ENCODE measurements around the gene G2E3. TPM values are rescaled to one million over a fixed set of nuclear protein-coding genes. Genes with fewer than 3 reads are reported as not detected.

Gene G2E3
- total and polyA plus RNA-seq, 2 of the 13 experiments (the other 11 are each of a cell fraction or from before 2014, with no cell fraction given) = 22.8 to 63.0 TPM

- TF ChIP-seq HMGXB3 (CRISPR knock-in tag; IDR thresholded peaks at IDR 0.05; ENCODE audit: borderline replicate concordance) (no peak), ELF3 (CRISPR knock-in tag; IDR thresholded peaks at IDR 0.05) (peak; percentile 36; the same call in 1 of the 2 replicates), ZNF710 (CRISPR knock-in tag; IDR thresholded peaks at IDR 0.05; ENCODE audit: borderline replicate concordance) (no peak), RERE (CRISPR knock-in tag; IDR thresholded peaks at IDR 0.05; ENCODE audit: low read depth) (no peak), ZBTB43 (CRISPR knock-in tag; conservative IDR thresholded peaks at IDR 0.05) (no peak), FLYWCH1 (CRISPR knock-in tag; IDR thresholded peaks at IDR 0.05) (no peak), DBP (CRISPR knock-in tag; IDR thresholded peaks at IDR 0.05; ENCODE audit: not compliant biosample characterization) (no peak), NAIF1 (CRISPR knock-in tag; IDR thresholded peaks at IDR 0.05; ENCODE audit: borderline replicate concordance) (peak; percentile 60; the same call in 1 of the 2 replicates), PHF5A (CRISPR knock-in tag; IDR thresholded peaks at IDR 0.05; ENCODE audit: low read depth, unreplicated experiment) (no peak), SMAD9 (CRISPR knock-in tag; IDR thresholded peaks at IDR 0.05) (no peak), RBFOX2 (IDR thresholded peaks at IDR 0.05; ENCODE audit: low read depth, low read length) (peak; percentile 63), ZNF382 (CRISPR knock-in tag; IDR thresholded peaks at IDR 0.05; ENCODE audit: borderline replicate concordance) (0 out of 2 replicates have a peak, but pooled peaks have one; percentile 54)
These were observed 64.6 kb downstream of the G2E3 start (continued) for GRCh38 chr14:30623412-30624131.
